Left renal cortex interstitium (tissue), 4 donors: ENCODE measurements around the gene RALGPS1. TPM values are rescaled to one million over a fixed set of nuclear protein-coding genes. Genes with fewer than 3 reads are reported as not detected.

Experiments used
- DNase-seq, 4 donors: peaks; one replicate each; pipeline ENCODE4 v3.0.0-alpha.2; 2013; ENCODE audit warnings: low read depth in 4 of 4, low spot score in 2 of 4, missing footprints in 1 of 4
- polyA plus RNA-seq, 4 donors: library from polyadenylated mRNA; unstranded; fragments of 120-200 nt; gene quantifications; one replicate each; pipeline ENCODE4 v1.2.1, GENCODE V29; 2013; ENCODE audit not compliant: insufficient read length in 4 of 4

Gene RALGPS1
- polyA plus RNA-seq, 4 donors = 18.8 to 30.8 (median 25.2) TPM

GRCh38 chr9:127088724-127089615 is 174.4 kb downstream of the RALGPS1 start:
- DNase-seq = no peak

DNA sequence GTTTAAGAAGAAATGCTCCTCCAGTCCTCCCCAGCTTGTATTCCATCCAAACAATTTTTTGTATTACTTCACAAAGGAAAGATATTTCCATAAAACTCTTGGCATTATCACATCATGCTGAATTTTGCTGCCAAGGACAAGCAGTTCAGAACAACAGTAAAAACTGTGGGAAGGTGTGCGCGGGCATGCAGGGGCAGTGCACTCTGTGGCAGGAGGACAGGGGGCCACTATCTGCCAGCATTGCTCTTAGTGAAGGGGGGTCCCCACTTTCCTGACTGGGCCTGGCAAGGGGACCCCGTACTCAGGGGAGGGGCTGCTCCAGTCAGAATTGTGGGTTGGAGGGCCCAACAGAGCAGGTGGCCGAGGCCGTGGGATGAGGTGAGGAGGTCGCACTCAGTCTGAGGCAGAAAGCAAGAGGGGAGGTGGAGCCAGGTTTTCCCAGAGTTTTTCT is 175.1 kb downstream of the RALGPS1 start:
- no peak for DNase-seq

GRCh38 chr9:127090341-127090985 is 175.9 kb downstream of the RALGPS1 start:
- DNase-seq = no peak

- no peak for DNase-seq
Measured at GRCh38 chr9:127091526-127091925, 176.9 kb downstream of the RALGPS1 start.

DNA sequence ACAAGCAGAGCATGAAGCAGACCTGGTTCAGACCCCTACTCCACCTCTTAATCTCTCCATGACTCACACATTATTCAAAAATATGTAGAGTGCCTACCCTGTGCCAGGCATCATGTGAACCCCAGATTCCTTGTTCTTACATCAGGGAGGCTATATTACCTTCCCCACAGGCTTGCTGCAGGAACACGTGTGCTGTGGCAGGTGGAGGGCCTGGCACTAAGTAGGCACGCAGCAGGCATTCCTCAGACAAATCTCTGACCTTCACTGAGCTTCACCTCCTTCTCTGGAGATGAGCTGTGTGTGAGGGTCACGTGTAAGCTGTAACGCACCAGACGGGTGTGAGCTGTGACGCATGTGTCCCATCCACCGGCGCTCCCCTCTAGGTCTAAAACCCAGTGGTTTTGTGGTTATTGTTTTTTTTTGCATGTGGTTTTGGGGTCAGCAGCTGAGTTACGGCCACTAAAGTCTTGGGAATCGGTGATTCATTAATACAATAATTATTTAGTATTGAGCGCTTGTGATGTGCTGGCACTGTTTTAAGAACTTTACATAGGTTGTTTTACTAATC is 177.5 kb downstream of the RALGPS1 start:
- DNase-seq = no peak

DNA sequence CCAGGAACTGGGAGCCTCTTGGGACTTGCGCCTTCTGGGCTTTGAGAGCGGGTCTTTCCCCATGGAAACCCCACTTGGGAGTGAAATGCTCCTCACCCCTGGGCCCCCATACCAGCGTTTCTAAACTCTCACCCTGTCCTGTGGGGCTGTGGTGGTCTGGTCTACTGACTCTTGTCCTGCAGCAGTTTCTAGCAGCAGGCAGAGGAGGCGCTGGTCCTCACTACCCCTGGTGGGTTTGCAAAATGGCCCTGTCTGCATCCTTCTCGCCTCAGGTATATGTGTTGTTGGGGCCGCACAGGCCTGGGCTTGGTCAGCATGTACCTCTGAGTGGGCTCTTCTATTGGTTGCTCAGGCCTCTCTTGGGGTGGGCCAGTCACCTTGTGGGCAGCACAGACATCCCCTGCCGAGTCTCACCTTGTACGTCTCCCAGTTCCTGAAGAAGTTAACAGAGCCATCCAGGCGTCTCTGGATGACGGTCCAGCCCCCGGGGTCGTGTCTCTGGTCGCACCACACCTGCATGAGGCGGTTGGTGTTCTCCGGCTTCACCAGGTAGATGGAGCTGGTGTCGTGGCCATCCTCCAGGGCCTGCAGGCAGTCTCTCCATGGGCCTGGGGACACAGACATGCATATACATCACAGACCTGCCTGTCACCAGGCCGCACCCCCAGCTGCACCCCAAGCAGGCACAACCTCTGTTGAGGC is 178.9 kb downstream of the RALGPS1 start:
- no peak for DNase-seq

- no peak for DNase-seq
Measured at GRCh38 chr9:127095411-127095810, 180.8 kb downstream of the RALGPS1 start.

GRCh38 chr9:127096208-127096607 is 181.6 kb downstream of the RALGPS1 start:
- no peak for DNase-seq

DNA sequence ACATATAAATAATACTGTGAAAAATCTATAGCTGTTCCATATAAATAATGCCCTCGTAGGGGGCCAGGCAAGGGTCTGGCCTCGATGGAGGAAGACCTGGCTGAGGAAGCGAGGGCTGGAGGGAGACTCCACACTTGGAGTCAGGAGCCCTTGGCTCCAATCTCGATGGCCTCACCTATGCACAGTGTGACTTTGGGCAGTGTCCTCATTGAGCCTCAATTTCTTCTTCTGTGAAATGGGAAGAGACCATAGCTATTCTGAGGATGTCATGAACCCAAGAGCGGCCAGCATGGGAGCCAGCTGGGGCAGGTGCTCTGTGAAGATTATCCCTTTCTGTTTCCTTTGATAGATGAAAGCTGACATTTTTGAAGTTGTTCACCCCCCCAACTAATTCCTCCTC is 183.1 kb downstream of the RALGPS1 start:
- no peak for DNase-seq

DNA sequence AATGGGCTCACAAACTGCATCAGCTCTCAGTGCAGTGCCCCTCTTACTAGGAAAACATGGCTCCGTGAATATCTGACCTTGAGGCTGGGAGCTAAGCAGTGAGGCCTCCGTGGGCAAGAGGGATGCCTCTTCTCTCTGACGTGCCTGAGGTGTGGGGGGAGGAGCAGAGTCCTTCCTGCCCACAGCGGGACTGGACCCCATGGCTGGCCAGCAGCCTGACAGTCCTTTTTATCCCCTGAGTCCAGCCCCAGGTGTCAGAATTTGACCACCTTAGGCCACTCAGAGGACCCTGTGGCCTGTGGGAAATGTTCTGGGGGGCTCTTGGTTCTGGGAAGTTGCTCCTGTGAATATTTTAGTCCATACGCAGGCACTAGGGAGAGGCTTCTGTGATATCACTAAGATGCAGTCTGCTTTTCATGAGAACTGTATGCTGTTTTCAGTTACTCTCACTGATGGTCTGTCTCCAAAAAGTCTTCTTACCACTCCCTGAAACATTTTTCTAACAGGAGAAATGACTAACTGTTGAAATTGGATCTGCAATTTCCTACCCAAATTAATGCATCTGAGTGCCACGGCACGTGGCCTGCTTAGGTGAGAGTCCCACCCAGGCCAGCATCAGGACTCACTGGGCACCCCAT is 184.5 kb downstream of the RALGPS1 start:
- DNase-seq = no peak

DNA sequence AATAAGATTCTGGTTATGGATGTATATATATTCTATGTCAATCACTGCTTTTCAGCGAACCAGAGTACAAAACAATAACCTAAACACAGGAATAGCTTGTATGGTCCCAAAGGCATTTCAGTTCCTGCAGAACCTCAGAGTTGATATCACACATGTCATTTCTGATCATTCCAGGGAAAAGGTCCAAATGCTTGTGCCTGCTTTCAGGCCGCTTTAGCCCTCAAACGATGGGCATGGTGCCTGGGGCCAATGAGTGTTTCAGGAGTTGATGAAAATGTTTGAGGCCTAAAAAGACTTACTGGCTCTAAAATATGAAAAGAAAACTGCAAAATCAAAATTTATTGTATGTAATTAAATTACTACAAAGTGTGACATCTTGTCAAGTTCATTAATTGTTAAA is 185.1 kb downstream of the RALGPS1 start:
- DNase-seq = no peak

GRCh38 chr9:127102176-127102575 is 187.6 kb downstream of the RALGPS1 start:
- DNase-seq = no peak

DNA sequence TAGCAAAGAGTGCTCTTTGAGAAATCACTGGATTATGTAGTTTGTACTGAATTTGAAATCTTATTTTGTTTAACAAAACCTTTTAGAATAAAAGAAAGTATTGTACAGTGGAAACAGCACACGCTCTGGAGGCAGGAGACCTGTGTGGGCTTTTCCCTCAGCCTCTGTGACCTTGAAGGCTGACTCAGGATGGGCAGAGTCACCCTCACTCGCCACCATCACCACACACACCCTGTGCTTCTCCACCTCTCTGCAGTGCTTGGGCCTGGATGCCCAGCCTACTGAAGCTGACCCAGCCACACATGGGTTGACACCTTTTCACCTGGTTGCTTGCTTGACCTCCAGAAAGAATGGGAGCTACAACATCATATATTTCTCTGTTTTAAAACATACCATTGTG is 188.2 kb downstream of the RALGPS1 start:
- no peak for DNase-seq

DNA sequence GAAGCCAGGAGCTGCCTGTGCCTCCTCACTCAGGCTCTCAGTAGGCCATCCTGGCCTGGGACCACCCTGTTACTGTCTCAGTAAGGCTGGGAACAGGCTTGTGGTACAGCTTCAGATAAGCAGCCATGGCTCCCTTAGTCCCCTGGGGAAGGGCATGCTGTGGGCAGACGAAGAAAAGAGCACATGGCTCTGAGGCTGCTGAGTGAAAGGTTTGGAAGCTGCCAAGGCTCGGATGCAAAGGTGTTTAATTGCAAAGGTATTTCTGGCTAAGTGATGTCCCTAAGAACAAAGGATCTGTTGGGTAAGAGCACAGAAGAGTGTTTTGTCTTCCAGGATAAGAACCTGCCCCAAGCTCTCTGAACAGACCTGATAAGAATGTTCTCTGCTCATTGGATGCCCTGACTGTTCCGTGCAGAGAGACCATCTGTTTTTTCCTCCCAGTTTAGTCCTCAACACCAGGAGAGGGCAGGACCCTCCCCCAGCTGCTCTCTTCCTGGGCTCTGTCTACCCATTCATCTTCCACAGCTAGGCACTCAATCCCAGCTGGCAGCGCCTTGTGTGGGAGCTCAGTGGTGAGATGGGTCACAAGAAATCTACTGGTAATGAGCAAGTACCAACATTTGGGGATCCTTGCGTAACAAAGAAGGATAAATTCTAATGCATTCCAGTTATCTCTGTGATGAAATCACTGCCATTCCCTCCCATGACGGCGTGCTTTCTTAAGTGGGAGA is 190.2 kb downstream of the RALGPS1 start:
- no peak for DNase-seq

- no peak for DNase-seq
Measured at GRCh38 chr9:127105805-127106465, 191.4 kb downstream of the RALGPS1 start.

- DNase-seq = no peak
Measured at GRCh38 chr9:127106466-127106855, 191.9 kb downstream of the RALGPS1 start.

GRCh38 chr9:127107171-127107928 is 192.8 kb downstream of the RALGPS1 start:
- DNase-seq = no peak
